ENCODE data around the gene ITCH.

- no peak for TF ChIP-seq CTCF (IDR thresholded peaks at IDR 0.05)
- no peak for TF ChIP-seq POLR2A (IDR thresholded peaks at IDR 0.05)
- TF ChIP-seq POLR2AphosphoS5 (IDR thresholded peaks at IDR 0.05; ENCODE audit: insufficient read depth in 1 of 2, low read depth in 1 of 2), result no peak
Measured at GRCh38 chr20:34491932-34492509, 128.9 kb downstream of the ITCH start.
